Epithelial cell of proximal tubule (primary cell): ENCODE results near the gene DDX10. TPM values are rescaled to one million over a fixed set of nuclear protein-coding genes. Genes with fewer than 3 reads are reported as not detected.

ENCODE experiments used
- DNase-seq: peaks from one replicate; pipeline ENCODE4 v3.0.0-alpha.2; 2011; ENCODE audit warnings: low read depth
- H3K4me3 ChIP-seq: 2 replicates; pipeline ENCODE4 v1.5.1; 2011; ENCODE audit warnings: low read depth, mild to moderate bottlenecking, low read length
- CTCF ChIP-seq: conservative IDR thresholded peaks from 2 replicates; pipeline ENCODE4 v1.5.1; 2012; ENCODE audit warnings: low read depth, mild to moderate bottlenecking, low read length
- total RNA-seq: library from RNA; depleted of rRNA; stranded (reverse); fragments of >200 nt; gene quantifications from 2 replicates; pipeline ENCODE4 v1.2.3, GENCODE V29; 2015

DDX10 gene
- total RNA-seq, 1 donor from 2014 or later: 28.9 TPM

GRCh38 chr11:108743851-108744250 is 79.0 kb downstream of the DDX10 start:
- H3K4me3 ChIP-seq: no peak overlapping the region
- DNase-seq: no peak
- TF ChIP-seq CTCF: no peak

DNA sequence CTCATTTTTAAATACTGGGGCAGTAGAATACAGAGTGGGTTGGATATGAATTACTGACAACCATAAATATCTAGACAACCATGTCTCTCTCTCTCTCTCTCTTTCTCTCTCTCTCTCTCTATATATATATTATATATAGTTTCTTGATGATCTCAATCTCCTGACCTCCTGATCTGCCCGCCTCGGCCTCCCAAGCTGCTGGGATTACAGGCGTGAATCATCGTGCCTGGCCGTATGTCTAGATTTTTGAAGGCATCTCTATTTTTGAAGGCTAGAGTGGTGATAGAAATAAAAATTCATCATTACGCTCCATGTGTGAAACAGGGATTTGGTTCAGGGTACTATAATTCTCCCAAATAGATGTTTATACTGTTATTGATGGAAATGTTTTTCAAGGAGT is 84.1 kb downstream of the DDX10 start:
- H3K4me3 ChIP-seq: no peak overlapping the region
- no peak for TF ChIP-seq CTCF
- DNase-seq: no peak

DNA sequence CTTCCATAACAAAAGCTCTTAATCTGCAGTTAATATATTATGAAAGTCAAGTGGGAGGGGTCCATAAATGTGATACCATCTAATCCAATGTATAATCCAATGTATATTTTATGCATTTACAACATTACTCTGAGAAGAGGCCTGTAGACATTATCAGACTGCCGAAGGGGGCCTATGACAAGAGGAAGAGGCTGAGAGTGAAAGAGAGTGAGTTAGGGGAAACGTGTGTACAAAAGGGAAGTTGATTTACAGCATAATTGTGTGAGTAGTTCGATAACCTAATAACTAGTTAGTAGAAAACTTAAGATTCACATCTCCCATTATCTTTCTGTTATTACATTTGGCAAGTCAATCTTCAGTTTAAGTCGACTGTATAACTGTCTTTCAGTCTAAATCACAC is 86.6 kb downstream of the DDX10 start:
- H3K4me3 ChIP-seq: no peak overlapping the region
- DNase-seq: no peak
- TF ChIP-seq CTCF: no peak

DNA sequence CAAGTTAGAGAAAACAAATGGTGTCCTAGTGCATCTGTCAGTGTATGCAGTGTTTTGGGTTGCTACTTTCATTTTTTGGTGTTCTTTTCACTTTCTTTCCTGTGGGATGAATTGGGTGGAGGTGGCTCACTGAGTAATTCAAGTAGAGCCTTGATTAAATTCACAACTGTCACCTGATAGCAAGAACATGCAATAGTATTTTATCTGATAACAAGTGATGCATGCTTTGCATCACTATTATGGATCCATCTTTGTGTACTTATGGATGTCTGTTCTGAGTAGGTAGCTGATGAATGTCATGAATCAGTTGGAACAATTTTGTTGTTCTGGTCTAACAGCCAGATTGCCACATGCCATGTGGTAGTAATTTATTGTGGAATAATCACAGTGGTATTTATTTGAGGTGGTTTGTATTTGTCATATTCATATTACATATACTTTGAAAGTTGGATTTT is 87.5 kb downstream of the DDX10 start:
- H3K4me3 ChIP-seq: no peak overlapping the region
- no peak for DNase-seq
- no peak for TF ChIP-seq CTCF

DNA sequence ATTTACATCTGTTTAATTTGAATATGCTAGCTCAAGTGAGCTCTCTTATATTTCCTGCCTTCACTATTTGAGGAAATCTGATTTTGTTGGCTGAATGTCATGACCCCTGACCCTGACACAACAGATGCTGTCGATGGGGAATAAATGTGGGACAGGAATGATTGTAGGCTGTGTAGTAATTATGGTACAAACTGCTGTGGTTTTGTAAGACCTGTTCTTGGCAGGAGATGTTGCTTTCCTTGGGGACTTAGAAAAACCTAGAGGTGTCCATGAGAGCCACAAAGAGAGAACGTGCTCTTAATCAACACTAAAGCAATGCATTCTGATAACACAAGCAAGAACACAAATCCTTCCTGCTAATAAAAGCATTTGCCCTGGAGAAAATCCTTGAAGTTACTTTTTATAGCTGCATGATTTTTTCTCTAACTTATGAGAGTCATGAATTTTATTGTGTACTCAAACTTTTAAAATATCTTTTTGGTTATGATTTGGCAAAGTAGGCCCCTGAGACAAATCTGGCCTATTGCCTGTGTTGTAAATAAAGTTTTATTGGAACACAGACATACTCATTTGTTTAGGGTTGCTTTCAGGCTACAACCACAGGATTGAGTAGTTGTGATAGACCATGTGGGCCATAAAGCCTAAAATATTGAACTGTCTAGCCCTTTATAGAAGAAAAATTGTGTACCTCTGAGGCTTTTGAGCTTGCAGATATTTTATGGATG is 90.2 kb downstream of the DDX10 start:
- DNase-seq: no peak
- no peak for TF ChIP-seq CTCF
- no peak overlapping the region for H3K4me3 ChIP-seq

- no peak for DNase-seq
- no peak overlapping the region for H3K4me3 ChIP-seq
- TF ChIP-seq CTCF: no peak
Observed at GRCh38 chr11:108757630-108758029, 92.8 kb downstream of the DDX10 start.

GRCh38 chr11:108758458-108758857 is 93.6 kb downstream of the DDX10 start:
- no peak for TF ChIP-seq CTCF
- H3K4me3 ChIP-seq: no peak overlapping the region
- DNase-seq: no peak
